ENCODE data around the gene GNG8. TPM values are rescaled to one million over a fixed set of nuclear protein-coding genes. Genes with fewer than 3 reads are reported as not detected.

The GNG8 gene
- total RNA-seq, 1 experiment from 2014 or later, result not detected

DNA sequence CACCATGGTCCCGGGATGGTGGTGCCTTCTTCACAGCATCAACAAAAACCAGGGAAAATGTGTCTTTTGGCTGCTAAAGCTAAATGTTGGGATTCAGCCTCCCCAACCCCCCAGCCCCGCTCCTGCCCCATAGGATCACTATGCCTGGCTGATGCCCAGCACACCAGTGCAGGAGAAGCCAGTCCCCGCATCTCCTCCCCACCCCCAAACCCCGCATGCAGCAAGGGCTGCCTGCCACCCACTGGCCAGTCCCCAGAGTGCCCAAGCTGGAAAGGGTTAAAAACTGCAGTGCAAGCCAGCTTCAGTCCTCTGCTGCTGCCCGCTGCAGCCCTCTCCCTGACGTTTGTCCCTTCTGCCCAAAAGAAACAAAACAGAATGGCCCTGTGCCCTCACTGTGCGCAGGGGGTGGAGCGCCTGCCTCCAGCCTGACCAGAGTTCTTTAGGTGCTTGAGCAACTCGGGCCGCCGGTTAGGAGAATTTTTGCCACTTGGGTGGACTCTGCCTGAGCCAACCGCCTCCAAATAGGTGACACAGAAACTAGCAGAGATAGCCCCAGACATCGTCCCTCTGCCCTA lies 31.1 kb downstream of the GNG8 start:
- ChIA-PET RAD21 (ENCODE audit: low non-redundant PET in 1 of 2, low total read pairs in 2 of 2, uncharacterized antibody in 2 of 2, unreplicated experiment in 2 of 2) (no interaction called here), POLR2A (no interaction called here), CTCF (interaction anchor here (1.0 to 2.4 kb wide), 2 partner anchors 9 to 57 kb away, joined by 3 to 8 read pairs; no protein-coding TSS in a partner anchor)
- Histone ChIP-seq H3K9ac (ENCODE audit: low read length) (no peak overlapping the region), H3K27ac (ENCODE audit: low read depth, low read length) (no peak overlapping the region), H4K20me1 (ENCODE audit: insufficient read depth) (no peaks in the 10 kb centered on the region), H3K27me3 (ENCODE audit: insufficient read depth, low read length) (no peaks in the 10 kb centered on the region), H3K4me3 (replicated peaks in 1 of 2; ENCODE audit: low read depth in 1 of 2, low read length in 2 of 2) (no peak overlapping the region), H3K4me1 (ENCODE audit: control insufficient read depth in 1 of 2, insufficient read depth in 2 of 2, low read length in 2 of 2) (peaks cover 14 to 24% of the 10 kb centered on the region in 2 experiments), H2AFZ (ENCODE audit: low read depth, low read length, poor library complexity, severe bottlenecking) (no peak overlapping the region), H3K79me2 (ENCODE audit: insufficient read depth, low read length) (peaks cover 63% of the 10 kb centered on the region), H3K4me2 (ENCODE audit: low read length) (no peak overlapping the region), H3K9me2 (ENCODE audit: insufficient read depth) (no peaks in the 10 kb centered on the region), H3K9me3 (ENCODE audit: control insufficient read depth in 1 of 2, insufficient read depth in 1 of 2, low read depth in 1 of 2, low read length in 2 of 2) (no peaks in the 10 kb centered on the region), H3K36me3 (ENCODE audit: control insufficient read depth in 1 of 2, insufficient read depth in 2 of 2, low read length in 2 of 2) (peaks cover 36 to 37% of the 10 kb centered on the region in 2 experiments)
- intact Hi-C loops (cut with micrococcal nuclease), result no loop called here
- BruUV-seq (replicated peaks), result no TSS peak
- no peak for TF ChIP-seq ZNF274 (IDR thresholded peaks at IDR 0.05; ENCODE audit: low read depth, low read length)
- TF ChIP-seq EGR1 (IDR thresholded peaks at IDR 0.05; ENCODE audit: low read depth), result no peak
- TF ChIP-seq YY1 (IDR thresholded peaks at IDR 0.05; ENCODE audit: extremely low read depth, insufficient replicate concordance, low read depth, low read length), result no peak
- TF ChIP-seq, protein P1, sequence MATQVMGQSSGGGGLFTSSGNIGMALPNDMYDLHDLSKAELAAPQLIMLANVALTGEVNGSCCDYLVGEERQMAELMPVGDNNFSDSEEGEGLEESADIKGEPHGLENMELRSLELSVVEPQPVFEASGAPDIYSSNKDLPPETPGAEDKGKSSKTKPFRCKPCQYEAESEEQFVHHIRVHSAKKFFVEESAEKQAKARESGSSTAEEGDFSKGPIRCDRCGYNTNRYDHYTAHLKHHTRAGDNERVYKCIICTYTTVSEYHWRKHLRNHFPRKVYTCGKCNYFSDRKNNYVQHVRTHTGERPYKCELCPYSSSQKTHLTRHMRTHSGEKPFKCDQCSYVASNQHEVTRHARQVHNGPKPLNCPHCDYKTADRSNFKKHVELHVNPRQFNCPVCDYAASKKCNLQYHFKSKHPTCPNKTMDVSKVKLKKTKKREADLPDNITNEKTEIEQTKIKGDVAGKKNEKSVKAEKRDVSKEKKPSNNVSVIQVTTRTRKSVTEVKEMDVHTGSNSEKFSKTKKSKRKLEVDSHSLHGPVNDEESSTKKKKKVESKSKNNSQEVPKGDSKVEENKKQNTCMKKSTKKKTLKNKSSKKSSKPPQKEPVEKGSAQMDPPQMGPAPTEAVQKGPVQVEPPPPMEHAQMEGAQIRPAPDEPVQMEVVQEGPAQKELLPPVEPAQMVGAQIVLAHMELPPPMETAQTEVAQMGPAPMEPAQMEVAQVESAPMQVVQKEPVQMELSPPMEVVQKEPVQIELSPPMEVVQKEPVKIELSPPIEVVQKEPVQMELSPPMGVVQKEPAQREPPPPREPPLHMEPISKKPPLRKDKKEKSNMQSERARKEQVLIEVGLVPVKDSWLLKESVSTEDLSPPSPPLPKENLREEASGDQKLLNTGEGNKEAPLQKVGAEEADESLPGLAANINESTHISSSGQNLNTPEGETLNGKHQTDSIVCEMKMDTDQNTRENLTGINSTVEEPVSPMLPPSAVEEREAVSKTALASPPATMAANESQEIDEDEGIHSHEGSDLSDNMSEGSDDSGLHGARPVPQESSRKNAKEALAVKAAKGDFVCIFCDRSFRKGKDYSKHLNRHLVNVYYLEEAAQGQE (IDR thresholded peaks at IDR 0.05; ENCODE audit: low read depth), result no peak
- TF ChIP-seq ZFX (IDR thresholded peaks at IDR 0.05), result no peak
- TF ChIP-seq POLR2A (IDR thresholded peaks at IDR 0.05; ENCODE audit: borderline replicate concordance, extremely low read depth, insufficient read depth, insufficient read length), result no peak
- TF ChIP-seq, protein P2, sequence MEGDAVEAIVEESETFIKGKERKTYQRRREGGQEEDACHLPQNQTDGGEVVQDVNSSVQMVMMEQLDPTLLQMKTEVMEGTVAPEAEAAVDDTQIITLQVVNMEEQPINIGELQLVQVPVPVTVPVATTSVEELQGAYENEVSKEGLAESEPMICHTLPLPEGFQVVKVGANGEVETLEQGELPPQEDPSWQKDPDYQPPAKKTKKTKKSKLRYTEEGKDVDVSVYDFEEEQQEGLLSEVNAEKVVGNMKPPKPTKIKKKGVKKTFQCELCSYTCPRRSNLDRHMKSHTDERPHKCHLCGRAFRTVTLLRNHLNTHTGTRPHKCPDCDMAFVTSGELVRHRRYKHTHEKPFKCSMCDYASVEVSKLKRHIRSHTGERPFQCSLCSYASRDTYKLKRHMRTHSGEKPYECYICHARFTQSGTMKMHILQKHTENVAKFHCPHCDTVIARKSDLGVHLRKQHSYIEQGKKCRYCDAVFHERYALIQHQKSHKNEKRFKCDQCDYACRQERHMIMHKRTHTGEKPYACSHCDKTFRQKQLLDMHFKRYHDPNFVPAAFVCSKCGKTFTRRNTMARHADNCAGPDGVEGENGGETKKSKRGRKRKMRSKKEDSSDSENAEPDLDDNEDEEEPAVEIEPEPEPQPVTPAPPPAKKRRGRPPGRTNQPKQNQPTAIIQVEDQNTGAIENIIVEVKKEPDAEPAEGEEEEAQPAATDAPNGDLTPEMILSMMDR (IDR thresholded peaks at IDR 0.05 in 2 of 3, conservative IDR thresholded peaks at IDR 0.05 in 1 of 3; ENCODE audit: borderline replicate concordance in 1 of 3, insufficient read depth in 1 of 3, low read depth in 2 of 3, low read length in 2 of 3), result no peak
- no peak for TF ChIP-seq RAD21 (IDR thresholded peaks at IDR 0.05; ENCODE audit: low read depth)
- TF ChIP-seq, protein P3, sequence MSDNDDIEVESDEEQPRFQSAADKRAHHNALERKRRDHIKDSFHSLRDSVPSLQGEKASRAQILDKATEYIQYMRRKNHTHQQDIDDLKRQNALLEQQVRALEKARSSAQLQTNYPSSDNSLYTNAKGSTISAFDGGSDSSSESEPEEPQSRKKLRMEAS (IDR thresholded peaks at IDR 0.05), result no peak
- no peak for TF ChIP-seq JUND (IDR thresholded peaks at IDR 0.05)
- no peak for TF ChIP-seq SIN3A (IDR thresholded peaks at IDR 0.05; ENCODE audit: low read depth)
- no peak for TF ChIP-seq CEBPB (IDR thresholded peaks at IDR 0.05; ENCODE audit: low read depth)
- TF ChIP-seq TCF7L2 (IDR thresholded peaks at IDR 0.05; ENCODE audit: borderline replicate concordance, extremely low read depth, insufficient read depth, insufficient read length), result no peak
- TF ChIP-seq FOSL1 (IDR thresholded peaks at IDR 0.05; ENCODE audit: low read depth), result no peak
- no peak for TF ChIP-seq ELF1 (IDR thresholded peaks at IDR 0.05; ENCODE audit: borderline replicate concordance, low read depth)
- no peak for TF ChIP-seq SP1 (IDR thresholded peaks at IDR 0.05; ENCODE audit: low read depth)
- TF ChIP-seq, protein P4, sequence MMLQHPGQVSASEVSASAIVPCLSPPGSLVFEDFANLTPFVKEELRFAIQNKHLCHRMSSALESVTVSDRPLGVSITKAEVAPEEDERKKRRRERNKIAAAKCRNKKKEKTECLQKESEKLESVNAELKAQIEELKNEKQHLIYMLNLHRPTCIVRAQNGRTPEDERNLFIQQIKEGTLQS (IDR thresholded peaks at IDR 0.05), result no peak
- TF ChIP-seq POLR2AphosphoS5 (IDR thresholded peaks at IDR 0.05; ENCODE audit: low read depth, low read length), result no peak
- no peak for TF ChIP-seq EZH2 (IDR thresholded peaks at IDR 0.05)
- DNase-seq (ENCODE audit: low read depth, low spot score), result no peak
- ATAC-seq, result no peak

Data from HCT116 (cell line).